GM19351 (cell line): ENCODE measurements around the gene HPN.

Source experiments
- ATAC-seq: cut with Tn5 transposase; IDR thresholded peaks from one replicate; pipeline ENCODE4 v1.9.1; 2021; ENCODE audit warnings: mild to moderate bottlenecking, moderate library complexity; ENCODE audit not compliant: unreplicated experiment

The HPN gene

DNA sequence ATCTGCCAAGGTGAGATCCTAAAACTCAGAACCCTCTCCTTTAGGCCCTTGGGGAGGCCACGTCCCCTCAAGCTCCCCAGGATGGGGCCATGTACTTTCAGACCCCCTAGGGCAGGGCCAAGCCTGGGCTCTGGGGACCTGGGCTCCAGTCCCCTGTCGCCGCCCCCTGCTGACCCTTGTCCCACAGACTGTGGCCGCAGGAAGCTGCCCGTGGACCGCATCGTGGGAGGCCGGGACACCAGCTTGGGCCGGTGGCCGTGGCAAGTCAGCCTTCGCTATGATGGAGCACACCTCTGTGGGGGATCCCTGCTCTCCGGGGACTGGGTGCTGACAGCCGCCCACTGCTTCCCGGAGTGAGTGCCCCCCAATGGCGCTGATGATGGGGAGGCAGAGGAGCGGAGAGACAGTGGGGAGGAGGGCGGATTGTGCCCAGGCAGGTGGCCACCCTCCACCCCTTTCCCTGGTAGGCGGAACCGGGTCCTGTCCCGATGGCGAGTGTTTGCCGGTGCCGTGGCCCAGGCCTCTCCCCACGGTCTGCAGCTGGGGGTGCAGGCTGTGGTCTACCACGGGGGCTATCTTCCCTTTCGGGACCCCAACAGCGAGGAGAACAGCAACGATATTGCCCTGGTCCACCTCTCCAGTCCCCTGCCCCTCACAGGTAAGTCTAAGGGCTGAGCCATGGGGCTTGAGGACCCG is 18.8 kb downstream of the HPN start:
- no peak for ATAC-seq

GRCh38 chr19:35061583-35062373 is 20.3 kb downstream of the HPN start:
- no peak for ATAC-seq

DNA sequence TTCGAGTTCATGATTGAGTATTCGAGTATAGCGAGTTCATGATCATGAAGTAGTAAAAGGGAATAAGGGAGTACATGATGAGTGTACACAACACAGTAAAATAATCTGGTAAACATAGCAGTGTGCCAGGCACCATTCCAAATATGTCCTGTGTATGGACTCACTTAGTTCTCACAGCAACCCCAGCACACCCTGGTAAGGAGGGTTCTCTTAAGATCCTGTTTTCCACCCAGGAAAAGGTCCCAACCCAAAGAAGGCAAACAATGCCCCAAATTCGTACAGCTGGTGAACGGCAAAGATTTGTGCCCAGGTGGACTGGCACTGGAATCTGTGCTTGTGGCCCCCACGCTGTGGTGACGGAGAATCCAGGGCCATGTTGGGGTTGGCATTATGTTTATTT is 21.4 kb downstream of the HPN start:
- ATAC-seq: no peak

GRCh38 chr19:35063940-35064818 is 22.7 kb downstream of the HPN start:
- ATAC-seq: no peak

- ATAC-seq: no peak
Measured at GRCh38 chr19:35065574-35065973, 24.1 kb downstream of the HPN start.

- no peak for ATAC-seq
Measured at GRCh38 chr19:35066121-35066520, 24.6 kb downstream of the HPN start.

- peak; percentile 86 for ATAC-seq
Measured at GRCh38 chr19:35066691-35067563, 25.4 kb downstream of the HPN start.

DNA sequence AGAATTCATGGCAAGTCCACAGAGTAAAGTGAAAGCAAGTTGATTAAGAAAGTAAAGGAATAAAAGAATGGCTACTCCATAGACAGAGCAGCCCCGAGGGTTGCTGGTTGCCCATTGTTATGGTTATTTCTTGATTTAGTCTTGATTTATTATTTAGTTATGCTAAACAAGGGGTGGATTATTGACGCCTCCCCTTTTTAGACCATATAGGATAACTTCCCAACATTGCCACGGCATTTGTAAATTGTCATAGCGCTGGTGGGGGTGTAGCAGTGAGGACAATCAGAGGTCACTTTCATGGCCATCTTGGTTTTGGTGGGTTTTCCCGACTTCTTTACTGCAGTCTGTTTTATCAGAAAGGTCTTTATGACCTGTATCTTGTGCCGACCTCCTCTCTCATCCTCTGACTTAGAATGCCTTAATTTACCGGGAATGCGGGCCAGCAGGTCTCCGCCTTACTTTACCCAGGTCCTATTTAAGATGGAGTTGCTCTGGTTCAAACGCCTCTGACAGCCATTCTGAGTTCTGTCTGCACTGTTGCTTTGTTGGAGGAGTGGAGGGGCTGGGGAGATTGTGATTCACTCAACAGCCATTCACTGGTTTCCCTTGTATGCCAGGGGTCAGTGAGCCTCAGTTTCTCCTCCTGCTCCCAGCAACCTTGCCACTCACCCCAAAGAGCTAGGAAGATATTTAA is 27.6 kb downstream of the HPN start:
- ATAC-seq: no peak

GRCh38 chr19:35069696-35070095 is 28.2 kb downstream of the HPN start:
- no peak for ATAC-seq

- ATAC-seq: no peak
Measured at GRCh38 chr19:35070471-35070870, 28.9 kb downstream of the HPN start.

DNA sequence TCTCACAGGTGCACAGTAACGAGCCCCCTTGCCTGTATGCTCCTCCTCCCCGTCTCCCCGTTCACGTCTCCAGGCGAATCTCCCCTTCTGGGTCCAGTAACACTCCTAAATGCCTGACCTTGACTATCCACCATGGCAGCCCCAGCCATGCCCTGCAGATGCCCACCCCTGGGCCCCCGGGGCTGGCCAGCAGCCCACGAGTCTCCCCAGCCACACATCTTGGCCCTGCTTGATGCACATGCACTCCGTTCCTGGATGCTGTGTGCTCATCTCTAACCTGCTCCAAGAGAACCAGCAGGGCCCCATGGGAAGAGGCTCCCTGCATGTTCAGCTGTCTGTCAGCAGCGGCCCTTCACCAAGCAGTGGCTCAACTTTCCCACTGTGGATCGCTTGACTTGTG is 32.0 kb downstream of the HPN start:
- no peak for ATAC-seq

DNA sequence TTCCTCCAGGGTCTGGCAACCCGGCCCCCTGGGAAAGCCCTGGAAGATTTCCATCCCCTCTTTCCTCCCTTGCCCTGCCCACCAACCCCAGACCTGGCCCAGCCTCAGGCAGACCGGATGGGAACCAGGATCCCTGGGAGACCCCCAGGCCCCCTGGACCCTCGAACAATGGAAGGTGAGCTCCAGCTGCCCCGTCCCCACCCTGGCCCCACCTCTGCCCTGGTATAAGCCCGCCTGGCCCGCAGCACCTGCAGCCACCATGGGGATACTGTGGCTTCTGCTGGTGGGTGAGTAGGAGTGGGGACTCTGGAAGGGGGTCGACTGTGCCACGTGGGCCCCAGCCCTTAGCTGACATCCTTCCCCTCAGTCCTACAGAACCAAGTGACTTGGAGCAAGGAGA is 32.4 kb downstream of the HPN start:
- ATAC-seq: no peak

- no peak for ATAC-seq
Measured at GRCh38 chr19:35074426-35075201, 33.1 kb downstream of the HPN start.

DNA sequence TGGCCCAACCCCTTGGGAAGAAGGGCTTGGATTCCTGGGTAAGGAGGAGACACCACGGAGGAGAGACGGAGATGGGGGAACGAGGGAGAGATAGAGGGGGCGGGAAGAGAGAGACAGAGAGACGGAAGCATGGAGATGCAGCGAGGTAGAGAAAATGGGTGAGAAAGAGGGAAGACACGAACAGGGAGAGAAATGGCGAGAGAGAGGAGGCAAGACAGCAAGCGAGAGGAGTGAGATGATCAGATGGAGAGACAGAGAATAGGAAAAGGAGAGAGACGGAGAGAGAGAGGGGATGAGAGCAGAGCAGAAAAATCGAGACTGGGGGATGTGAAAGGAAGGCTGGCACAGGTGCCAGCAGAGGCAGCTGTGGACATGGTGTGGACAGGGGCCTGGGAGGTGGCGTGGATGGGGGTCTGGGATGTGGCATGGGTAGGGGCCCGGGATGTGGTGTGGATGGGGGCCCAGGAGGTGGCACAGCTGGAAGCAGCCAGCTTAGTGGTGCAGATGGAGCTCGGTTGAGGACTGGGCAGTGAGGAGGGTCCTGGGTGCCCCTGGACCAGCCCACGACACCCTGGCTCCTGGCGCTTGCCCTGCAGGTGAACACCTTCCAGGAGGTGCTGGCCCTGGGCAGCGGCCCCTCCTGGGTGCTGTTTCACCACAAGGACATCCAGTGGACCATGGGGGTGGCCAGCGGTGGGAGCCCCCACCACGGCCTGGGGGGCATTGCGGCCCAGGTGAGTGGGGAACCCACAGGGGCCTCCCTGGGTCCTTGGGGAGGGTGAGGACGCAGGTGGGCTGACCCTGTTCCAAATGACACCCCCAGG is 33.9 kb downstream of the HPN start:
- no peak for ATAC-seq

GRCh38 chr19:35076026-35076370 is 34.5 kb downstream of the HPN start:
- no peak for ATAC-seq

DNA sequence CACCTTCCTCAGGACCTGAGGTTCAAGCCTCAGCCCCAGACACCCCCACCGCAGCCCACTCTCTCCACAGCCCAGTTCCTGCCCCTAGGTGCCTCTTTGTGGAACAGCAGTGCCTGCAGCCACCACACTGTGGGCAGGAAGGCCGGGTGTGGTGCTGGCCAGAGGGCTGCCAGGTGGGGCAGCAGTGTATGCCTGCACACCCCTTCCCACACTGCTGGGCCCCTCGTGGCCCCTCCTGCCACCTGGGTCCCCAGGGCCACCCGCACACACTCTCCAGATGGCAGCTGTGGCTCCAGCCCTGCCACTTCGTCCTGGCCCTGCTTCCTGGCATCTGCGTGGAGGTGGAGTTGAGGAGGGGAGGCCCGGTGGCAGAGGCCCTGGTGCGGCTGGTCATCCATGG is 35.1 kb downstream of the HPN start:
- ATAC-seq: no peak

- no peak for ATAC-seq
Measured at GRCh38 chr19:35077411-35078223, 36.1 kb downstream of the HPN start.

DNA sequence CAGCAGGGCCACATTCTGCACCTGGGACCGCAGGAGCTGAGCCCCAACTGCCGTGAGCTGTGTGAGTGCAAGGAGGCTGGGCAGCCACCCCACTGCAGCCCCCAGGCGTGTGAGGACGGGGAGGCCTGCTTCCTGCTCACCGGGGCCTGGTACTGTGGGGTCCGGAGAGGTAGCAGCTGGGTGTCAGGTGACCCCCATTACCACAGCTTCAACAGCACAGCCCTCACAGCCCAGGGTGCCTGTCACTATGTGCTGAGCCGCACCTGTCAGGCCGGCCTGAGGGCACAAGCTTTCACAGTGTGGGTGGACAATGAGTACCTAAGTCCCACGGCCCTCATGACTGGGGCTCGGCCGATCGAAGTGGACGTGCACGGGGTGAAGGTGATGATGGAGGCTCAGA is 38.3 kb downstream of the HPN start:
- no peak for ATAC-seq
